GM18502 (cell line): ENCODE data around the gene NDUFS3.

Experiments
- ATAC-seq: cut with Tn5 transposase; IDR thresholded peaks from one replicate; pipeline ENCODE4 v1.9.1; 2021; ENCODE audit warnings: mild to moderate bottlenecking; ENCODE audit not compliant: unreplicated experiment, poor library complexity

Gene NDUFS3

GRCh38 chr11:47589118-47589517 is 10.2 kb downstream of the NDUFS3 start:
- no peak for ATAC-seq

GRCh38 chr11:47589584-47589976 is 10.7 kb downstream of the NDUFS3 start:
- ATAC-seq, result no peak

GRCh38 chr11:47589977-47590861 is 11.3 kb downstream of the NDUFS3 start:
- no peak for ATAC-seq

- no peak for ATAC-seq
Observed at GRCh38 chr11:47591764-47592163, 12.9 kb downstream of the NDUFS3 start.

- ATAC-seq, result no peak
Observed at GRCh38 chr11:47592251-47592650, 13.4 kb downstream of the NDUFS3 start.

- no peak for ATAC-seq
Observed at GRCh38 chr11:47592970-47593369, 14.1 kb downstream of the NDUFS3 start.

- ATAC-seq, result no peak
Observed at GRCh38 chr11:47593492-47593933, 14.6 kb downstream of the NDUFS3 start.

GRCh38 chr11:47593934-47594855 is 15.3 kb downstream of the NDUFS3 start, which contains the start of gene C1QTNF4:
Gene C1QTNF4 (minus strand): TSS chr11:47594411. CDS start chr11:47590810, 3,601 bp downstream.
- no peak for ATAC-seq

- no peak for ATAC-seq
Observed at GRCh38 chr11:47595029-47595428, 16.2 kb downstream of the NDUFS3 start.

GRCh38 chr11:47595967-47596366 is 17.1 kb downstream of the NDUFS3 start:
- no peak for ATAC-seq

- no peak for ATAC-seq
Observed at GRCh38 chr11:47599902-47600301, 21.0 kb downstream of the NDUFS3 start.

GRCh38 chr11:47603295-47603694 is 24.4 kb downstream of the NDUFS3 start:
- no peak for ATAC-seq

GRCh38 chr11:47605921-47606320 is 27.0 kb downstream of the NDUFS3 start:
- ATAC-seq, result no peak

GRCh38 chr11:47606731-47607130 is 27.9 kb downstream of the NDUFS3 start:
- ATAC-seq, result no peak

- no peak for ATAC-seq
Observed at GRCh38 chr11:47607380-47607779, 28.5 kb downstream of the NDUFS3 start.

GRCh38 chr11:47609675-47610074 is 30.8 kb downstream of the NDUFS3 start:
- ATAC-seq, result no peak

- ATAC-seq, result peak; percentile 88
Observed at GRCh38 chr11:47611348-47611794, 32.5 kb downstream of the NDUFS3 start.

- no peak for ATAC-seq
Observed at GRCh38 chr11:47615249-47615648, 36.4 kb downstream of the NDUFS3 start.

- no peak for ATAC-seq
Observed at GRCh38 chr11:47616726-47617416, 38.0 kb downstream of the NDUFS3 start.

GRCh38 chr11:47617417-47617809 is 38.5 kb downstream of the NDUFS3 start:
- no peak for ATAC-seq
